GM18909 (cell line): ENCODE measurements around the gene PVRIG.
"Not testable (repeated sequence)": the region's sequence is repeated elsewhere in the genome, so short reads cannot be mapped to it uniquely, and the experiment has no call there.

ENCODE experiments used
- ATAC-seq: cut with Tn5 transposase; IDR thresholded peaks from one replicate; pipeline ENCODE4 v1.9.1; 2021; ENCODE audit warnings: mild to moderate bottlenecking; ENCODE audit not compliant: unreplicated experiment, poor library complexity

PVRIG gene

GRCh38 chr7:100192969-100193368 lies 26.8 kb upstream of the PVRIG start:
- ATAC-seq, result no peak

- no peak for ATAC-seq
These were observed 24.5 kb upstream of the PVRIG start for GRCh38 chr7:100195222-100195621.

GRCh38 chr7:100195901-100196322 lies 23.8 kb upstream of the PVRIG start:
- not testable (repeated sequence) for ATAC-seq

GRCh38 chr7:100198266-100198665 lies 21.5 kb upstream of the PVRIG start:
- ATAC-seq, result no peak

GRCh38 chr7:100200693-100201092 lies 19.1 kb upstream of the PVRIG start:
- no peak for ATAC-seq

- ATAC-seq, result no peak
These were observed 15.3 kb upstream of the PVRIG start for GRCh38 chr7:100204454-100204853.

GRCh38 chr7:100208911-100209408 lies 10.8 kb upstream of the PVRIG start:
- ATAC-seq, result peak; percentile 78

- ATAC-seq, result no peak
These were observed 10.3 kb upstream of the PVRIG start for GRCh38 chr7:100209493-100209892.

GRCh38 chr7:100210805-100211204 lies 8.9 kb upstream of the PVRIG start:
- ATAC-seq, result no peak

- ATAC-seq, result no peak
These were observed 8.4 kb upstream of the PVRIG start for GRCh38 chr7:100211342-100211780.

- ATAC-seq, result no peak
These were observed 7.0 kb upstream of the PVRIG start for GRCh38 chr7:100212631-100213286.

GRCh38 chr7:100213672-100214071 lies 6.1 kb upstream of the PVRIG start:
- no peak for ATAC-seq

- ATAC-seq, result not testable (repeated sequence)
These were observed 5.4 kb upstream of the PVRIG start for GRCh38 chr7:100214356-100214755.

- no peak for ATAC-seq
These were observed 3.9 kb upstream of the PVRIG start for GRCh38 chr7:100215895-100216294.

GRCh38 chr7:100217934-100218333 lies 1.8 kb upstream of the PVRIG start:
- ATAC-seq, result peak; percentile 13

GRCh38 chr7:100219271-100219737 lies 445 bp upstream of the PVRIG start:
- no peak for ATAC-seq

- ATAC-seq, result peak; percentile 11
These were observed 959 bp downstream of the PVRIG start for GRCh38 chr7:100220586-100221230.

GRCh38 chr7:100221231-100221718 lies 1.5 kb downstream of the PVRIG start:
- ATAC-seq, result peak; percentile 52

GRCh38 chr7:100221767-100222444 lies 2.2 kb downstream of the PVRIG start:
- ATAC-seq, result no peak

GRCh38 chr7:100222445-100223132 lies 2.8 kb downstream of the PVRIG start:
- ATAC-seq, result no peak
